ENCODE data around the gene POP4.

DNA sequence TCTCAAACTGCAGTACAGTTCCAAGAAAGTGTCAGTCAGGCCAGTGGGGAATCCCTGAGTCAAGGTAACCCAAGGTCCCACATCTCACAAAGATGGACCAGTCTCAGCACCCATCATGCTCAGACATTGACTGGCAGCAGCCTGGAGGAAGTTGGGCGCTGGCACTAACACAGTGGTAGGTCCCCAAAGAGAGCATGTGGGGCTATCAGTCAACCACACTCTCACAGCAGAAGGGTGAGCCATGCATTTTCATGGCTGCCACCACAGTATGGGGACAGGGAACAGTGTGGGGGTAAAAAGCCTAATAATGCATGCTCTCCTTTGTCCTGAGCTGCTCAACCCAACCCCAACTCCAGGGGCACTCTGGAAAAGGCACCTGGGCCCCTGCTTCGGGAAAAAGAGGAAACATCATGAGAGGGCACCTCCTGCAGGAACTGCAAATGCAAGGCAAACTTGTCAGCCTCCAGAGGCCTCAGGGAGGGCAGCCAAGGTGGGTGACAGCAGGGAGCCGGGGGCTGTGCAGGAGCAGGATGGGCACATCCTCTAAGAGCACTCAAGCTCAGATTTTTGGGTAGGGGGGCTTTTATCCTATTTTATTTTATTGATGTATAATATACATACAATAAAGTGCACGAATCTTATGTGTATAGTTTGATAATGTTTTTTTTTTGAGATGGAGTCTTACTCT, 49.7 kb downstream of the POP4 start:
- TF ChIP-seq, protein P1, sequence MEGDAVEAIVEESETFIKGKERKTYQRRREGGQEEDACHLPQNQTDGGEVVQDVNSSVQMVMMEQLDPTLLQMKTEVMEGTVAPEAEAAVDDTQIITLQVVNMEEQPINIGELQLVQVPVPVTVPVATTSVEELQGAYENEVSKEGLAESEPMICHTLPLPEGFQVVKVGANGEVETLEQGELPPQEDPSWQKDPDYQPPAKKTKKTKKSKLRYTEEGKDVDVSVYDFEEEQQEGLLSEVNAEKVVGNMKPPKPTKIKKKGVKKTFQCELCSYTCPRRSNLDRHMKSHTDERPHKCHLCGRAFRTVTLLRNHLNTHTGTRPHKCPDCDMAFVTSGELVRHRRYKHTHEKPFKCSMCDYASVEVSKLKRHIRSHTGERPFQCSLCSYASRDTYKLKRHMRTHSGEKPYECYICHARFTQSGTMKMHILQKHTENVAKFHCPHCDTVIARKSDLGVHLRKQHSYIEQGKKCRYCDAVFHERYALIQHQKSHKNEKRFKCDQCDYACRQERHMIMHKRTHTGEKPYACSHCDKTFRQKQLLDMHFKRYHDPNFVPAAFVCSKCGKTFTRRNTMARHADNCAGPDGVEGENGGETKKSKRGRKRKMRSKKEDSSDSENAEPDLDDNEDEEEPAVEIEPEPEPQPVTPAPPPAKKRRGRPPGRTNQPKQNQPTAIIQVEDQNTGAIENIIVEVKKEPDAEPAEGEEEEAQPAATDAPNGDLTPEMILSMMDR (IDR thresholded peaks at IDR 0.05): no peak
- TF ChIP-seq POLR2AphosphoS5 (IDR thresholded peaks at IDR 0.05) (no peak), POLR2A (IDR thresholded peaks at IDR 0.05) (no peak), EP300 (IDR thresholded peaks at IDR 0.05) (no peak)

All from stomach (tissue), 4 donors.